GM19455 (cell line): ENCODE measurements around the gene RAE1.

Source experiments
- ATAC-seq: cut with Tn5 transposase; IDR thresholded peaks from one replicate; pipeline ENCODE4 v1.9.1; 2021; ENCODE audit not compliant: unreplicated experiment

RAE1 gene

DNA sequence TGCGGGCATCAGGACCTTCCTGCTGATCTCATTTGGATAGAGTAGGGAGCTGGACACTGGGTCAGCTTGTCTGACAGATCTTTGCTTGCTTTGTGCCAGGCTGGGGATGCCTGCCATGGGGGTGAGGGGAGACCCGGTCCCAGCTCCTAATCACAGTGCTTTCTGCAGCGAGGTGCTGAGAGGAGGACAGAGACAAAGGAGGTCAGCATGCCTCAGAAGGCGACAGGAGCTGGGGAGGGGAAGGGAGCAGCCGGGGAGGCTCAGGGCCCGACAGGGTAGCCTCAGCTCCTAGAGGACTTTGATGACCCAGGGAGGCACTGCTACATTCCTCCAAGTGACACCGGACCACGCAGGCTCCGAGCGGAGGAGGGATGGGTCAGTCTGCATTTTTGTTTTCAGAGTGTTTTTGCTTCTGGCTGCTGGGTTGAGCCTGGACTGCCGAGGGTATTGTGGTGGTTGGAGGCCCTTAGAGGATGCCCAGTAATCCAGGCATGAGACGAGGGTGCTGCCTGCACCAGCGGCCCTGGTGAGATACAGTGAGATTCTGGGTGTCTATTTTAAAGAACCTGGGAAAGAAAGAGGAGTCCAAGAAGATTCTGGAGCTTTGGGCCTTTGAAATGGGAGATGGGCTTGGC, 48.0 kb downstream of the RAE1 start:
- no peak for ATAC-seq

DNA sequence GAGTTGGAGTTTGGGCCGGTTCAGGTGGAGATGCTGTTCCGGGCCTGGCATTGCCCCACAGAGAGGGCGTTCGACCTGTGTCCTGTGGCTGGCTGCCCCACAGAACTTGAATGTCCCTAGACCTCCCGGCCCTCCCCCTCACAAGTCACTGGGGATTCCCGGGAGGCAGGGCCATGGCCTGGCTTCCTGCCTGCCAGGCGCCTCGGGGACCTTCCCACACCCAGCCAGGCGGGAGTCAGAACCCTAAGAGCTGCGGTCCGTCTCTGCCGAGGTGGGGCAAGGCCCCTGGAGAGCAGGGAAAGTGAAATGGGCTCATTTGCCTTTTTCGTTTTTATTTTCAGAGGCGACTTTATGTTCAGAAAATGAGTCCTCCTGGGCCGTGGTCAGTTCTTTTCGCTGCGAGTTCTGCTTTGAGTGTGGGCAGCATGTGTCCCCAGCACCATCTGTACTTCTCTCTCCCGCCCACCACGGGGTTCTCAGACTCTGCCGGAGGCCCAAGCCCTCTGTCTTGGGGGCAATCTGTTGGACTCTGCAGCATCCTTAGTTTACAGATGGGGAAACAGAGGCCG, 48.6 kb downstream of the RAE1 start:
- ATAC-seq = peak; percentile 42

DNA sequence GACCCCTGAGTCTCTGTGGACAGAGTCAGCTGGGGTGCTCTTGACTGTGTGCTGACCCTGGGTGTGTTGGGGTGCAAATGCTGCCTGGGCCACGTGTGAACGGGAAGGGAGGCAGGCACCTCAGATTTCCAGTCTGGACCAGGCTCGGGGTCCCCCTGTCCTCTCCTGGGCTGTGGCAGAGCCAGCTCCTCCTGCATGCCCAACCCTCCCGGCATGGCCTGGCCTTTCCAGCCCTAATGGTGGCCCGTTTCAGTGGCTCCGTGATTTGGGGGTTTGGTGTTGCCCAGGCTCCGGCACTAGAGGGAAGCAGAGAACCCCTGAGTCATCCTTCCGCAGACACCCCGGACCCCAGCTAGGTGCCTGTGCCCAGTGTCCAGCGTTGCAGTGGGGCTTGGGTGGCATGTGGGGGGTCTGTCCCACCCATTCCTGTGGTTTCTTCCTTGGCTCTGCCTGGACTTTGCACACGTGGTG, 49.2 kb downstream of the RAE1 start:
- ATAC-seq = no peak

DNA sequence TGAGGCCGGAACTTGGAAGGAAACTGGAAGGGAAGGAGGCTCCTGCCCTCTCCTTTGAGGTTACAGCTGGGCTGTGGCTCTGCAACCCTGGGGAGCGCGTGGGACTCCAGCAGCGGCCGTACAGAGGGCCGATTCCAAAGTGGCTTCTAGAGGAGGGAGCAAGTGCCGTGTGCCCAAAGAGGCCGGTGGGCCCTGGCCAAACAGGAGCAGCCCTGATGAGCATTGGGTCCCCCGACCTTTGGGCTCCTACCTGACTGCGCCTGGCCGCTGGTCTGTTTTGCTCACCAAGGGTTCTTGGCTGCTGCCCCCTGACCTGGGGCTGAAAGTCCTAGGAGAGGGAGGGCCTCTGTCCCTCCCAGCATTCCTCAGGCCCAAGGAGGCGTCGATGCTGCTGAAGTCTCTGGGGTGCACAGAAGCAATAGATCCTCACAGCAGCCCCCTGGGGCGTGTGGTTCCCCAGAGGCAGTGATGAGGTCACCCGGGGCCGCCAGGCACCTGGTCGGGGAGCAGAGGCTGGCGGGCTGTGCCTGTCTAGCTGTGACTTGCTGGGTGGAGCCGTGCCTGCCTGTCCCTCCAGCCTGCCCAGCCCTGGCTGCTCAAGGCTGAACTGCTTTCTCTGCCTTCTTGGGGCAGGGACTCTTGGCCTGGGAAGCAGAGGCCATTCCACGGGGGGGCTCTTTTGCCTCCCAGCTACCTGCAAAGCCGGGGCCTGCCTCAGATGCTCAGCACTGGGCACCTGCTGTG, 49.9 kb downstream of the RAE1 start:
- no peak for ATAC-seq

DNA sequence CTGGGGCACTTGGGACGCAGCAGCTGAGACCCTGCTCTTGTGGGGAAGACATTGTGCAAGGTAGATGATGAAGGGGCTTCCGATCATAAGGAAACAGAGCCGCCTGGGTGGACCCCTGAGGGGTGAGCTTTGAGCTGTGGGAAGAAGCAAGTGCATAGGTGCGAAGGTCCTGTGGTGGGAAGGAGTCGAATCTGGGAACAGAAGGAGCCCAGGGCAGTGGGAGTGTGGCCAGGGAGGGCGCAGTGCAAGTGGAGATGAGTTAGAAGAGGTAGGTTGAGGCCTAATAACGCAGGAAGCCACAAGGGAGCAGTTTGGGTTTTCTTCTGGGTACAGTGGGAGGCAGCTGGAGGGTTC, 50.5 kb downstream of the RAE1 start:
- no peak for ATAC-seq

DNA sequence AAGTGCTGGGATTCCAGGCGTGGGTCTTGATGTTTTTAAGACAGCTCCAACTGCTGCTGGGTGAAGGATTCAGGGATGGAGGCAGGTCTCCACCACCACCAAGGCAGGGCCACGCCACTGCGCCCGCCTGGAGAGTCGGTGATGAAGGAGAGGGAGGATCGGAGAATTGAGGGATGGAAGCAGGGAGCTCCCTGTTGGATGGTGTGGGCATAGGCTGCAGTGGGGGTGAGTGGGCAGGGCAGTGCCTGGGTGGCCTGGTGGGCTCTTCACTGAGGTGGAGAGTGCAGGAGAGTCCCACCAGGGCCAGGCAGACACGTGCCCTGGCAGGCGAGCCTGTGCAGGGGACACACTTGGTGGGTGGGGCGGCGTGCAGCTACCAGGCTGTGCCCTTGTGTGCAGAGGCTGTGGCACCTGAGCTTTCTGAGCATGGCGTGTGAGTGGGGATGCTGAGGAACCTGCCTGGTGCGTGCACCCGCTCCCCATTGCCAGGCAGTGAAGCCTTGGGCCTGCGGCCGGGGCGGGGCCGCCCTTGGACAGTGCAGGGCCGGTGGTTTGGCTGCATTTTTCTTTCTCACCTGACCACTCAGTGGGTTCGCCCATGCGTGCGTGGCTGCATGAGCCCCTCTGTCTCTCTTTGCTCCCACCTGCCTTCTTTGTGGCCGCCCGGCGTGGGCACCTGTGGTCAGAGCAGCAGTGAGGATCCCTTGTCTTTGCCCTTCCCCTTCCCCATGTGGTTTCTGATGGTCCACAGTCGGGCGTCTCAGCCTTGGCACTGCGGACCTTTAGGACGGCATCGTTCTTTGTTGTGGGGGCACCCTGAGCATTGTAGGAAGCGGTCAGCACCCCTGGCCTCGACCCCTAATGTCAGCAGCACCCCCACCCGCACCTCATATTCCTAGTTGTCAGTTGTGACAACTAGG, 51.4 kb downstream of the RAE1 start:
- ATAC-seq = no peak

DNA sequence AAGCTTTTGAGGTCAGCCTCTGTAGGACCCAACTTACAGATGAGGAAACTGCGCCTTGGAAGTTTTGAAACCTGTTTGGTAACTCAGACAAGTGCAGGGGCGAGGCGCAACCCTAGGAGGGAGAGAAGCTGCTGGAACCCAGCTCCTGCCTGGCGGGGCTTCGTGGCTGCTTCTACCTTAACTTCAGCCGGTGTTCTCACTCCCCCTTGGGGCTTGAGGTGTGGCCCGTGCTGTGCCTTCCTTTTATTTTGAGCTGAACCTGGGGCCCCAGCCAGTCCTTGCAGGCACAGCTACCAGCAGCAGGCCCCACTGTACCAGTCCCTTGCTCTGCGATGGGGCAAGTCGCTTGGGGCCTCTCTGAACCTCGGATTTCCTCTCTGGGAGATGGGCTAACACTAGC, 52.2 kb downstream of the RAE1 start:
- ATAC-seq = no peak

DNA sequence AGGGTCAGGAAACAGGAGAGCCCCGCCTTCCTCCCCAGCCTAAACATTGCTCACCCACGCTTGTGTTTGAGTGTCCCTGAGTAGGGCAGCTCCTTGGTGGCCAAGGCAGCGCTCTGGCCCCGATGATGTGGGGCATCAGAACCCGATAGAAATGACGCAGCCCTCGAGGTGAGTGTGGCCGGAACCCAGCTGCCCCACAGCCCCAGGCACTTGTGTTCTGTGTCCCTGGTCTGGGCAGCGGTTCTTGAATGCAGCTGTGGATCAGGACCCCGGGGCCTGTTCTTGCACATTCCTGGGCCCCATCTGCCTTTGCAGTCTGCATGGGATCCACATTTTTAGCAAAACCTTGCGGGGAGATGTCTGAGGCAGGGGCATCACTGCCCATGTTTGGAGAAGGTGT, 53.0 kb downstream of the RAE1 start:
- no peak for ATAC-seq

DNA sequence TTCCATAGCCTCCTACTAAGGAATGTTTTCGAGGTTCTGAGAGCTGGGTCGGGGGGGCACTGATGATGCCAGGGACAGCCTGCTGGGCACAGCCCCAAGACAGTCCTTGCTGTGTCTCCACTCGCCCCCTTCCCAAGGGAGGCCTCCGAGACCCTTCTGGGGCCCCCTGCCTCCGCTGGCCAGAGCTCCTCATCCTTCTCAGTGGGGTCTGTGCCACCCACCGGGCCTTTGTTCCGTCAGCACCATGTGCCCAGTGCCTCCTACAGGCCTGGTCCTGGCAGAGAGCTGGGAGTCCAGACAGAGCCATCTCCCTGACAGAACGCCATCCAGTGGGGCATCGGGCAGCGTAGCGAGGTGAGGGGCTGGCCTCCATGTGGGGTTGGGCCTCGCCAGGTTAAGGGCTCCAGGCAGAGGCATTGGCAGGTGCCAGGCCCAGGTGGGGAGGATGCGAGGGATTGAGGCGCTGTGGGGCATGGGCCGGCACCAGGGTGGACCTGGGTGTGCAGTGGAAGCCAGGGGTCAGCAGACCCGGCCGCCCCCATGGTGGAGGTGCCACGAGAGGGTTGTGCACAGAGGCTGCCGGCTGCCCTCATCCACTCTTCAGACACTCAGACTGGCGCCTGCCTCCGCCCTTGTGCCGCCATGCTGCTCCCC, 53.5 kb downstream of the RAE1 start:
- no peak for ATAC-seq

DNA sequence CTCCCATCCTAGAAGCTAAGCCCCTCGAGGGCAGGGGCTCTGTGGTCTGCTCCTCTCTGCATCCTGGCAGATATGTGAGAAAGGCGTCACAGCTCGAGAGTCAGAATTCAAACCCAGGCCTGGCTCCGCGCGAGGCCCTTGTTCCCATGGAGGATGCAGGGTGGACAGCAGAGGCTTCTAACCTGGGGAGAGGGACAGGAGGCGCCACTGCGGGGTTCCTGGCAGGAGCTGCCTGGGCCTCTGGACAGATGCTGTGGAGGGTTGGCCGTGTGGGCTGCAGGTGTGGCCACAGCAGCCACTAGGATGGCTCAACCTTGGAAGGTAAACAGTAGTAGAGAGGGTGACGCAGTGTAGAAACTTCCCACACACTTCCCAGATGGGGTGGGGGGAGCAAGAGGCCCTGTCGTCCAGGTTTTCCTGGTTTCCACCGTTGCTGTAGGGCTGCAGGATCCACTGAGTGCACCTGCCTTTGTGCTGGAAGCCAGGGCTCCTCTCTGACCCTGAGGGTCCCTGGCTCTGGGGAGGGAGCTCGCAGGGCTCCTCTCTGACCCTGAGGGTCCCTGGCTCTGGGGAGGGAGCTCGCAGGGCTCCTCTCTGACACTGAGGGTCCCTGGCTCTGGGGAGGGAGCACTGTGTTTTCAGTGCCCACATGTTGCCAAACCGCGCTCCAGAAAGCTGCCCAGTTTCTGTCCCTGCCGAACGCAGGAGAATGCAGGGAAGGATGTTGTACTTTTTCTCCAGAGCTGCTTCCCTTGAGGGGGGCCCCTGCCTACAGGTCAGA, 54.4 kb downstream of the RAE1 start:
- no peak for ATAC-seq

DNA sequence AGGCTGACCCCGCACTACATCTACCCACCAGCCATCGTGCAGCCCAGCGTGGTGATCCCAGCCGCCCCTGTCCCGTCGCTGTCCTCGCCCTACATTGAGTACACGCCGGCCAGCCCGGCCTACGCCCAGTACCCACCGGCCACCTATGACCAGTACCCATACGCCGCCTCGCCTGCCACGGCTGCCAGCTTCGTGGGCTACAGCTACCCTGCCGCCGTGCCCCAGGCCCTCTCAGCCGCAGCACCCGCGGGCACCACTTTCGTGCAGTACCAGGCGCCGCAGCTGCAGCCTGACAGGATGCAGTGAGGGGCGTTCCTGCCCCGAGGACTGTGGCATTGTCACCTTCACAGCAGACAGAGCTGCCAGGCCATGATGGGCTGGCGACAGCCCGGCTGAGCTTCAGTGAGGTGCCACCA, 56.5 kb downstream of the RAE1 start:
- ATAC-seq = no peak

DNA sequence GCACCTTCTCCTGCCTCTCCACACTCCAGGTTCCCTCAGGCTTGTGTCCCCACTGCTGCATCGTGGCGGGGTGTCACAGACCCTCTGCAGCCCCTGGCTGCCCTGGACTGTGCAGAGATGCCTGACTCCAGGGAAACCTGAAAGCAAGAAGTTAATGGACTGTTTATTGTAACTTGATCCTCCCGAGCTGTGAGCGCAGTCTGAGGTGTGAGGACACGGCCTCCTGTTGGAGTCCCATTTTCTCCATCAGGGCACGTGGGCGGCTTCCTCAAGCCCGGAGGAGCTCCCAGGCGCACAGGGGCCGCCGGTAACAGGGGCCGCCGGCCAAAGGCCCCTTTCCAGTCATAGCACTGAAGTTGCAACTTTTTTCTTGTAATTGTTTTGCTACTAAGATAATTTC, 57.1 kb downstream of the RAE1 start:
- ATAC-seq = no peak

DNA sequence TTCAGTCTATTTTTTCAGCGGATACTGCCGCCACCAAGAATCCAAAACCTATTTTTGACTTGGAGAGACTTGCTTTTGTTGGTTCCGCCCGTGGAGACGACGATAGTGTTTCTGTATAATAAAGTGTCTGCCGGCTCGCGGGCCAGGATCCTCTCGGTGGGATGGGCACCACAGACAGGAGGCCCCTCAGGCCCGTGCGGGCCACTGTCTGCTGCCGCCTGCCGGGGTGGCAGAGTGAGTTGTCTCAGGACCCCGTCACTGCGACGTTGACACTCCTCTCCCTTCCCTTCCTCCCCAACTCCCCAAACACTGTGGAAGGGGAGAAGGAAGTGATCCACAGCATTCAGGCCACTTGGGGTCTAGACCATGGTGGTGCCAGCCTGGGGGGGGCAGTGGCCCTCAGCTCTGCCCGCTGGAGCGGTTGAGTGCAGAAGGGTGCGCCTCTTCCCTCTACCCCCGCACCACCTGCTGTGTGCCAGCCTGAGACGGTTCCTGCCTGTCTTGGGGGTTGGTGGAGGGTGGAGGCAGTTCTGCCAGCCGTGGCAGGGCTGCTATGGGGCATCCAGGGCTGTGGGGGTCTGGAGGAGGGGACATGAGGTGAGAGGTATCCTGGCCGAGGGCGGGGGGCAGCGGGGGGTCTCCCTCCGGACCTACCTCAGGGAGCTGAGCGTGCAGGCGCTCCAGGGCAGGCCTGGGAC, 57.6 kb downstream of the RAE1 start:
- no peak for ATAC-seq

DNA sequence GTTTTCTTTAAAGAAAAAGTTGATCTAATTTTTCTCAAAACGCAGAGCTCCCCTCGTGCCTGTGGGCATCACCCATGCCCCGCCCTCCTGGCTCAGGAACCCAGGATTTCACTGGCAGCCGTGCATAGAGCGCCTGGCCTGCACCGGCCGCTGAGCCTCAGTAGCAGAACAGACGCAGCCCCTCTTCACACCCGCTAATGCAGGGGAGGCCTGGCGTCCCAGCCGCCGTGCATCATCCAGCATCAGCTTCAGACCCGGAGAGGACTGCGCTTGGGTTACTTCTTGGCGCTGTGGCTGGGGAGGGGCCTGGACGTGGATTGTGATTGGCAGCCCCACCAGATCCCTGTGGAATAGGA, 58.2 kb downstream of the RAE1 start:
- no peak for ATAC-seq

DNA sequence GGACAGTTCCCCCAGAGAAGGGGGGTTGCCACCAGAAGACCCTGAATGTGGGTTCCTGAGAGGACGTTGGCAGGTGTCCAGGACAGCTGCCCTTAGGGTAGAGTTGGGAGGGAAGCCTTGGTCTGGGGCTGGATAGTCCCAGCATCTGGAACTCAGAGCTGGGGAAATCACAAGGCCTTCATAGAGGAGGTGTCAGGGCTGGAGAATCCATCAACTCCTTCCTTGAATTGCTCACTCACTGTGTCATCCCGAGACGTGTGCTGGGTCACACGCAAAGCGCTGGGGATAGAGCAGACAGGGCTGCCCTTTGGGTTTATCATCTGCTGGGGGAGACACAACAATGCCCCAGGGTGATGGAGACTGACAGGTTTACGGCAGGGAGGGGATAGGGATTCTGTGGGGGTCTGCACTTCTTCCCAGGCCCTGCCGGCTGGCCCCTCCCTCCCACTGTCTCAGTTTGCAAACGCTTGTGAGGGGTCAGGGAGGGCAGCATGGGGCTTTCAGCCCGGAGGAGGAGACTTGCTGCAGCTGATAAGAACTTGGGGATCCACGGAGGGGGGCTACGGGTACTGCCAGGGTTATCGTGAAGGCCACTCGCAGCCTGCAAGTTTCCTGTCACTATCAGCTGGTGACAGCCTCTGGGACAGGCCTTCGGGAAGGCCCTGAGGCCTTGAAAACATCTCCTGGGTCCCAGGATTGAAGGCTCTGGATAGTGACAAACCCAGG, 58.8 kb downstream of the RAE1 start:
- no peak for ATAC-seq

DNA sequence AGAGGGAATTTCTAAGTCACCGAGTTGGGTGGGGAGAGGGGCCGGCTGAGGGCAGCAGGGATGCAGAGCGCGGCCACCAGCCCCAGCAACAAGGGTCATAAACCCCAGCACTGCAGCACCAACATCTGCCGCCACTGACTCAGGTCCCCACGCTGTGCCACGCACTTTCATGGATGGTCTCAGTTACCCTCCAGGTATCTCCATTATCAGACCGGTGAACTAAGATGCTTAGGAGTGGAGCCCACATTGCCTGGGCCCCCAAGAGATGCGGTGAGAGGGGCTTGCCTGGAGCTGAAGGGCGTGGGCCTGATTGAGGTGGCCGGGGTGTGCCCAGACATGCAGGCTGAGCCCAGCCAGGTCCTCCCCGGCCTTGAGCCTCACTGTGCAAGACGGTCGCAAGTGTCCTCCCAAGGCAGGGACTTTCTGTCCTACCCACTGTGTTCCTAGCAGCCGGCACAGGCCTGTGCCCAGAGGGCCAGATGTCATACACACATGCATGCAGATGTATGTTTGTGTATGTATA, 59.4 kb downstream of the RAE1 start:
- no peak for ATAC-seq

DNA sequence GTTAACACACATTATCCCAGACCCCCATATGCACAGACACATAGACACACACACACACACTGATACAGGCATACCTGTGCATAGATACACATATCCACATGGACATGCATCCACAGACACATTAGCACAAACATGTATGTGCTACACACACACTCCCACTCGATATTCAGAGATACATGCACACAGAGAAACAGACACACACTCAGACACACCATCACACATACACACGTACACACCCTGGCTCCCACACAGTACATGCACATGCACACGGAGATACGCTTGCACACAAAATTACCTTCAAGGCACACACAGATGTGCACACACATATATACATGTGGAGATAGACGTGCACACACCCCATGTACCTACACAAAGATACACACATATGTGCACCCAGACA, 59.9 kb downstream of the RAE1 start:
- ATAC-seq = no peak

DNA sequence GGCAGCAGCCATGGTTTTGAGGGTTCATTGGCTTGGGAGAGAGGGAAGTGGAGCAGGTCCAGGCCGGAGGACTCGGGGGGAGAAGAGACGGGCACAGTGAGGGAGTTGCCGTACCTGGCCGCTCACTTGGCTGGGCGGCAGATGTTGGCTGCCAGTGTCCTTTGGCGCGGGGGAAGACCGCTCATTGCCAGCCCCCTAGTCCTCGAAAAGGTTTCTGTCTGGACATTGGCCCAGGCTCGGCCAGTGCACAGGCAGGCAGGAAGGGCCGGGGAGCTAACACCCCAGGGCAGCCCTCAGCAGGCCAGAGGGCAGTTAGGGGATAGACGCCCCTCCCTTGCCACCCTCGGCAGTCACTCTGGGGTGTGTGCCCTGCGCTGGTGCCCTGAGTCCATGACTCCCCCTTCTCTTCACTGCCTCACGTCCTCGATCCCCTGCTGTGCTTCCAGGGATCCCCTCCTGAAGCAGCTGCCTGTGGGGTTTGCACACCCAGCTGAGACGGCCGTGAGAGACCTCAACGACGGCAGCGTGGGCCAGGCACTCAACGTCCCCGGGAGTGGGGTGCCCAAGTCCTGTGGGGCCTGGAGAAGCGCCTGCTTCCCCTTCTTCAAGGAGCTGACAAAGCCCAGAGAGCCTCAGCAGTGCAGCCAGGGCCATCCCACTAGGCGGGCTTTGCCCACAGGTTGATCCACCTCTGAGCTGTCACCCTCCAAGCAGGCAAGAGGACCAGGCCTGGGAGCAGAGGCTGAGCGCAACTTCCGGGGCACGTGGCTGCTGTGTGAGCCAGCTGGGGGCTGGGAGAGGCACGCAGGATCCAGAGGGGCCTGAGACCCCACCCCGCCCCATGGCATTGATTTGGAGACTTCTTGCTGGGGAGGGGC, 60.6 kb downstream of the RAE1 start:
- no peak for ATAC-seq
